HG03520 (cell line): Measurements from ENCODE around the gene RASGRP4.
"Not testable (repeated sequence)": the region's sequence is repeated elsewhere in the genome, so short reads cannot be mapped to it uniquely, and the experiment has no call there.

ENCODE experiments used
- ATAC-seq: cut with Tn5 transposase; IDR thresholded peaks from one replicate; pipeline ENCODE4 v1.9.1; 2021; ENCODE audit warnings: mild to moderate bottlenecking, moderate library complexity; ENCODE audit not compliant: unreplicated experiment

The RASGRP4 gene

GRCh38 chr19:38425810-38426466, at the start of gene RASGRP4:
Gene RASGRP4, minus strand, starts transcription at chr19:38426219. Its CDS starts 128 bp downstream, at chr19:38426091.
- no peak for ATAC-seq

- ATAC-seq: no peak
These were observed 49.2 kb upstream of the RASGRP4 start for GRCh38 chr19:38475176-38475575.

- ATAC-seq: no peak
These were observed 47.2 kb upstream of the RASGRP4 start for GRCh38 chr19:38473201-38473600.

- not testable (repeated sequence) for ATAC-seq
These were observed 46.7 kb upstream of the RASGRP4 start for GRCh38 chr19:38472725-38473124.

GRCh38 chr19:38470788-38471480, 44.9 kb upstream of the RASGRP4 start:
- no peak for ATAC-seq

- ATAC-seq: no peak
These were observed 43.1 kb upstream of the RASGRP4 start for GRCh38 chr19:38469151-38469550.

- ATAC-seq: no peak
These were observed 41.8 kb upstream of the RASGRP4 start for GRCh38 chr19:38467541-38468525.

- no peak for ATAC-seq
These were observed 40.0 kb upstream of the RASGRP4 start for GRCh38 chr19:38466050-38466449.

- no peak for ATAC-seq
These were observed 38.5 kb upstream of the RASGRP4 start for GRCh38 chr19:38464421-38465082.

- no peak for ATAC-seq
These were observed 37.3 kb upstream of the RASGRP4 start for GRCh38 chr19:38463365-38463764.

- no peak for ATAC-seq
These were observed 33.0 kb upstream of the RASGRP4 start for GRCh38 chr19:38458991-38459390.

- no peak for ATAC-seq
These were observed 31.8 kb upstream of the RASGRP4 start for GRCh38 chr19:38457690-38458405.

- no peak for ATAC-seq
These were observed 31.2 kb upstream of the RASGRP4 start for GRCh38 chr19:38457202-38457601.

GRCh38 chr19:38455031-38455430, 29.0 kb upstream of the RASGRP4 start:
- ATAC-seq: no peak

GRCh38 chr19:38453596-38453995, 27.6 kb upstream of the RASGRP4 start:
- no peak for ATAC-seq

- ATAC-seq: no peak
These were observed 26.7 kb upstream of the RASGRP4 start for GRCh38 chr19:38452430-38453366.

GRCh38 chr19:38451629-38452028, 25.6 kb upstream of the RASGRP4 start:
- ATAC-seq: no peak

GRCh38 chr19:38451036-38451435, 25.0 kb upstream of the RASGRP4 start:
- ATAC-seq: no peak

GRCh38 chr19:38449518-38449917, 23.5 kb upstream of the RASGRP4 start:
- no peak for ATAC-seq
